Karpas-422 (cell line): ENCODE measurements around the gene IPO11. TPM values are rescaled to one million over a fixed set of nuclear protein-coding genes. Genes with fewer than 3 reads are reported as not detected.
"Not testable (repeated sequence)": the region's sequence is repeated elsewhere in the genome, so short reads cannot be mapped to it uniquely, and the experiment has no call there.

Experiments used
- DNase-seq: peaks from one replicate; pipeline ENCODE4 v3.0.0-alpha.2; 2015
- H2AFZ ChIP-seq: fragments of 200-600 bp; sonication (generic); 2 replicates; pipeline ENCODE4 v1.6.1; 2014; ENCODE audit warnings: antibody characterized with exemption, low read length, mixed read lengths
- H3K27ac ChIP-seq: fragments of 200-600 bp; sonication (generic); 2 replicates; pipeline ENCODE4 v1.5.1; 2014; ENCODE audit warnings: mild to moderate bottlenecking, low read length, moderate library complexity
- H3K27me3 ChIP-seq: fragments of 200-600 bp; sonication (generic); 2 replicates; pipeline ENCODE4 v1.6.1; 2014; ENCODE audit warnings: low read length, mixed read lengths
- H3K36me3 ChIP-seq: fragments of 200-600 bp; sonication (generic); 2 replicates; pipeline ENCODE4 v1.6.1; 2014; ENCODE audit warnings: low read length, mixed read lengths; ENCODE audit not compliant: insufficient read depth
- H3K4me1 ChIP-seq: fragments of 200-600 bp; sonication (generic); 2 replicates; pipeline ENCODE4 v1.6.1; 2014; ENCODE audit warnings: mild to moderate bottlenecking, low read length, mixed read lengths
- H3K4me2 ChIP-seq: fragments of 200-600 bp; sonication (generic); 2 replicates; pipeline ENCODE4 v1.6.1; 2014; ENCODE audit warnings: low read length, low read depth, mild to moderate bottlenecking; ENCODE audit not compliant: poor library complexity, severe bottlenecking
- H3K4me3 ChIP-seq: fragments of 200-600 bp; sonication (generic); 2 replicates; pipeline ENCODE4 v1.5.1; 2014; ENCODE audit warnings: mild to moderate bottlenecking, antibody characterized with exemption, low read length, mixed read lengths
- H3K79me2 ChIP-seq: fragments of 200-600 bp; sonication (generic); 2 replicates; pipeline ENCODE4 v1.6.1; 2014; ENCODE audit warnings: mild to moderate bottlenecking, low read length, mixed read lengths
- H3K9ac ChIP-seq: fragments of 200-600 bp; sonication (generic); 2 replicates; pipeline ENCODE4 v1.6.0; 2014; ENCODE audit warnings: low read length
- H3K9me2 ChIP-seq: fragments of 200-600 bp; sonication (generic), shearing (Covaris generic); replicated peaks from 2 replicates; pipeline ENCODE4 v1.6.0; 2014; ENCODE audit warnings: mild to moderate bottlenecking, low read length, moderate library complexity; ENCODE audit not compliant: insufficient read depth
- H3K9me3 ChIP-seq: fragments of 300-700, 200-600 bp; sonication (generic); 2 replicates; pipeline ENCODE4 v1.6.1; 2014; ENCODE audit warnings: low read length, mixed read lengths
- H4K20me1 ChIP-seq: fragments of 200-600 bp; sonication (generic); 2 replicates; pipeline ENCODE4 v1.6.1; 2014; ENCODE audit warnings: mild to moderate bottlenecking, antibody characterized with exemption, low read length, low read depth; ENCODE audit not compliant: insufficient read depth
- total RNA-seq: library from RNA; depleted of rRNA; stranded (reverse); fragments of >200 nt; shearing (Covaris generic); gene quantifications from 2 replicates; pipeline ENCODE4 v1.2.3, GENCODE V29; 2014; ENCODE audit warnings: low replicate concordance

Gene IPO11
- total RNA-seq, 1 experiment from 2014 or later = 31.5 TPM

GRCh38 chr5:62617943-62618342 is 205.4 kb downstream of the IPO11 start:
- Histone ChIP-seq H4K20me1 (no peaks in the 10 kb centered on the region), H3K79me2 (peaks cover 8% of the 10 kb centered on the region; the same call in 1 of the 2 replicates), H3K4me3 (no peak overlapping the region), H3K9ac (no peak overlapping the region), H3K9me3 (no peaks in the 10 kb centered on the region), H3K4me2 (no peak overlapping the region), H3K27ac (no peak overlapping the region), H3K36me3 (no peaks in the 10 kb centered on the region), H2AFZ (no peak overlapping the region), H3K4me1 (no peaks in the 10 kb centered on the region), H3K9me2 (no peaks in the 10 kb centered on the region), H3K27me3 (no peaks in the 10 kb centered on the region)
- no peak for DNase-seq

- H3K27me3 ChIP-seq = no peaks in the 10 kb centered on the region
- no peak overlapping the region for H3K27ac ChIP-seq
- H3K4me2 ChIP-seq = no peak overlapping the region
- no peaks in the 10 kb centered on the region for H4K20me1 ChIP-seq
- no peaks in the 10 kb centered on the region for H3K9me2 ChIP-seq
- no peaks in the 10 kb centered on the region for H3K36me3 ChIP-seq
- H3K4me1 ChIP-seq = no peaks in the 10 kb centered on the region
- DNase-seq = no peak
- H2AFZ ChIP-seq = no peak overlapping the region
- H3K4me3 ChIP-seq = no peak overlapping the region
- no peaks in the 10 kb centered on the region for H3K9me3 ChIP-seq
- peaks cover 2% of the 10 kb centered on the region; the same call in 1 of the 2 replicates for H3K79me2 ChIP-seq
- no peak overlapping the region for H3K9ac ChIP-seq
Measured at GRCh38 chr5:62620761-62621160, 208.2 kb downstream of the IPO11 start.

GRCh38 chr5:62621280-62621679 is 208.7 kb downstream of the IPO11 start:
- DNase-seq = no peak
- no peak overlapping the region for H3K9ac ChIP-seq
- H4K20me1 ChIP-seq = no peaks in the 10 kb centered on the region

GRCh38 chr5:62623271-62623670 is 210.7 kb downstream of the IPO11 start:
- Histone ChIP-seq H2AFZ (no peak overlapping the region), H3K4me3 (no peak overlapping the region), H3K36me3 (peaks cover 7% of the 10 kb centered on the region; the same call in 1 of the 2 replicates), H3K9me2 (no peaks in the 10 kb centered on the region), H4K20me1 (no peaks in the 10 kb centered on the region), H3K4me2 (no peak overlapping the region), H3K4me1 (no peaks in the 10 kb centered on the region), H3K79me2 (peaks cover 2% of the 10 kb centered on the region; the same call in 1 of the 2 replicates), H3K27ac (no peak overlapping the region), H3K9ac (no peak overlapping the region), H3K27me3 (no peaks in the 10 kb centered on the region), H3K9me3 (no peaks in the 10 kb centered on the region)
- DNase-seq = no peak

More at GRCh38 chr5:62621280-62621679, 208.7 kb downstream of the IPO11 start:
- Histone ChIP-seq H3K27ac (no peak overlapping the region), H3K4me1 (no peaks in the 10 kb centered on the region), H3K27me3 (no peaks in the 10 kb centered on the region), H3K9me2 (no peaks in the 10 kb centered on the region), H3K36me3 (0 out of 2 replicates have a peak, but pooled peaks cover under 1% of the 10 kb centered on the region), H3K4me2 (no peak overlapping the region), H3K79me2 (peaks cover 2% of the 10 kb centered on the region; the same call in 1 of the 2 replicates), H3K9me3 (no peaks in the 10 kb centered on the region), H3K4me3 (no peak overlapping the region), H2AFZ (no peak overlapping the region)

- H4K20me1 ChIP-seq, H3K27ac ChIP-seq, H3K4me3 ChIP-seq, H3K27me3 ChIP-seq, H3K9me2 ChIP-seq, H3K9ac ChIP-seq, H3K9me3 ChIP-seq, H3K4me2 ChIP-seq, DNase-seq, H3K79me2 ChIP-seq, H3K4me1 ChIP-seq, H2AFZ ChIP-seq: not testable (repeated sequence)
- peaks cover 12% of the 10 kb centered on the region; the same call in 1 of the 2 replicates for H3K36me3 ChIP-seq
Measured at GRCh38 chr5:62624436-62624835, 211.9 kb downstream of the IPO11 start.

GRCh38 chr5:62626534-62626933 is 214.0 kb downstream of the IPO11 start:
- no peak overlapping the region for H3K4me3 ChIP-seq
- H3K4me2 ChIP-seq = no peak overlapping the region
- H3K9ac ChIP-seq = no peak overlapping the region
- no peaks in the 10 kb centered on the region for H3K4me1 ChIP-seq
- no peaks in the 10 kb centered on the region for H4K20me1 ChIP-seq
- H3K27ac ChIP-seq = no peak overlapping the region
- peaks cover 12% of the 10 kb centered on the region; the same call in 1 of the 2 replicates for H3K36me3 ChIP-seq
- H3K27me3 ChIP-seq = no peaks in the 10 kb centered on the region
- no peaks in the 10 kb centered on the region for H3K9me3 ChIP-seq
- H3K9me2 ChIP-seq = no peaks in the 10 kb centered on the region
- H3K79me2 ChIP-seq = no peaks in the 10 kb centered on the region; the same call in 1 of the 2 replicates
- no peak overlapping the region for H2AFZ ChIP-seq
- DNase-seq = no peak

GRCh38 chr5:62627121-62627520 is 214.6 kb downstream of the IPO11 start:
- no peaks in the 10 kb centered on the region for H3K4me1 ChIP-seq
- no peaks in the 10 kb centered on the region for H3K9me2 ChIP-seq
- H4K20me1 ChIP-seq = no peaks in the 10 kb centered on the region
- H2AFZ ChIP-seq = no peak overlapping the region
- no peak overlapping the region for H3K9ac ChIP-seq
- no peaks in the 10 kb centered on the region for H3K9me3 ChIP-seq
- H3K27me3 ChIP-seq = no peaks in the 10 kb centered on the region
- no peak overlapping the region for H3K4me3 ChIP-seq
- peaks cover 12% of the 10 kb centered on the region; the same call in 1 of the 2 replicates for H3K36me3 ChIP-seq
- H3K4me2 ChIP-seq = no peak overlapping the region
- DNase-seq = no peak
- H3K27ac ChIP-seq = no peak overlapping the region
- no peaks in the 10 kb centered on the region; the same call in 1 of the 2 replicates for H3K79me2 ChIP-seq

GRCh38 chr5:62627901-62628300 is 215.3 kb downstream of the IPO11 start:
- Histone ChIP-seq H3K4me1 (no peaks in the 10 kb centered on the region), H3K9ac (no peak overlapping the region), H3K9me3 (no peaks in the 10 kb centered on the region), H2AFZ (no peak overlapping the region), H3K27ac (no peak overlapping the region), H3K27me3 (no peaks in the 10 kb centered on the region), H3K4me2 (no peak overlapping the region), H3K4me3 (no peak overlapping the region), H3K9me2 (no peaks in the 10 kb centered on the region), H4K20me1 (no peaks in the 10 kb centered on the region), H3K36me3 (peaks cover 12% of the 10 kb centered on the region; the same call in 1 of the 2 replicates), H3K79me2 (no peaks in the 10 kb centered on the region)
- DNase-seq = no peak
